OCI-LY3 (cell line): ENCODE results near the gene ACOT7.

ENCODE experiments used
- H2AFZ ChIP-seq: fragments of 200-600, 300-600 bp; shearing (Covaris generic); 2 replicates; pipeline ENCODE4 v1.6.0; 2014; ENCODE audit warnings: antibody characterized with exemption, low read depth, low read length
- H3K27ac ChIP-seq: fragments of 200-600, 300-600 bp; sonication (generic); 2 replicates; pipeline ENCODE4 v1.5.1; 2014; ENCODE audit warnings: mild to moderate bottlenecking, low read length, moderate library complexity, mixed read lengths
- H3K27me3 ChIP-seq: fragments of 200-600, 300-600 bp; sonication (generic); 2 replicates; pipeline ENCODE4 v1.6.1; 2014; ENCODE audit warnings: low read depth, low read length, mixed read lengths
- H3K36me3 ChIP-seq: fragments of 200-600, 300-600 bp; sonication (generic); replicated peaks from 2 replicates; pipeline ENCODE3; 2014; ENCODE audit warnings: low read depth, low read length, mixed read lengths
- H3K4me1 ChIP-seq: fragments of 300-600, 200-600 bp; sonication (generic); 2 replicates; pipeline ENCODE4 v1.6.1; 2014; ENCODE audit warnings: low read length, mixed read lengths
- H3K4me2 ChIP-seq: fragments of 200-600, 300-600 bp; sonication (generic); 2 replicates; pipeline ENCODE4 v1.6.1; 2014; ENCODE audit warnings: low read length, mixed read lengths
- H3K4me3 ChIP-seq: fragments of 300-600, 200-600 bp; sonication (generic); 2 replicates; pipeline ENCODE4 v1.5.1; 2014; ENCODE audit warnings: antibody characterized with exemption, mild to moderate bottlenecking, low read length, moderate library complexity
- H3K79me2 ChIP-seq: fragments of 300-600, 200-600 bp; shearing (Covaris generic); 2 replicates; pipeline ENCODE4 v1.6.1; 2014; ENCODE audit warnings: mild to moderate bottlenecking, low read length, mixed read lengths
- H3K9ac ChIP-seq: fragments of 300-600, 200-600 bp; shearing (Covaris generic); 2 replicates; pipeline ENCODE4 v1.6.0; 2014; ENCODE audit warnings: mild to moderate bottlenecking, low read length, moderate library complexity
- H3K9me3 ChIP-seq: fragments of 200-600, 300-600 bp; shearing (Covaris generic); 2 replicates; pipeline ENCODE4 v1.6.1; 2014; ENCODE audit warnings: low read length, mixed read lengths; ENCODE audit not compliant: insufficient read depth
- H4K20me1 ChIP-seq: fragments of 200-600, 300-600 bp; sonication (generic); 2 replicates; pipeline ENCODE4 v1.6.1; 2016; ENCODE audit warnings: low read length, mixed read lengths; ENCODE audit not compliant: insufficient read depth
- EZH2phosphoT487 ChIP-seq: fragments of 200-600 bp; shearing (Covaris generic); IDR thresholded peaks from 2 replicates; pipeline ENCODE4 v1.6.1; 2018; ENCODE audit warnings: antibody characterized with exemption, mixed run types, low read depth
- TF ChIP-seq, protein P1 (sequence below): fragments of 200-600, 300-600 bp; sonication (generic); IDR thresholded peaks from 2 replicates; pipeline ENCODE4 v1.5.1; 2014; ENCODE audit warnings: antibody characterized with exemption, low read length, low read depth

Gene ACOT7

DNA sequence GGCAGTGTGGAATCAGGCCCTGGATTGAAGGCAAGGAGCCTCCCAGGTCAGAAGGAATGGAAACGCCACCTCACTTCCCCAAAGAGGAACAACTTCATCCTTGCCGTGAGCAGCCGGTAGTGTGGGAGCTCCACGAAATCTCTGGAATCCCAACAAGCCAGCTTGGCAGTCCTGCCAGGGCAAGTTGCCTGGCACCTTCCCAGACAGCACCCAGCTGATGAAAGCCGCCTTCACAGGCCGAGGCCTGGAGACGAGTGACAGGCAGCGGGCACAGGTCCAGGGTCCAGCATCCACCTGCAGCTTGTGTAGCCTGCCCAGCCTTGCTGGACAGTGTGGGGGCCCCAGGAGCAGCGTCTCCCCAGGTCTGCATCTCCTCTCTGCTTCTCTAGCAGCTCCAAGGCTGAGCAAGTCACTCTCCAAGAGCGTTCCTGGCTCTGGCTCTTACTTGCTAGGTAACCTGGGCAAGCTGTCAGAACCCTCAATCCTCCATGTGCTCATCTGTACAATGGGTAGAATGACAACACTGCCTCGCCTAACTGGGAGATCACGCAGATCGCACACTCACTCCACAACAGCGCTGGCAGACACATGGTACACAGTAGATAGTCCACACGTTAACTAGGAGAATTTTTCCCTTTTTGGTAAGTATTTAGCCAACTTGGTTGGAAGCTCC, 43.0 kb downstream of the ACOT7 start:
- Histone ChIP-seq H4K20me1 (peaks cover 5% of the 10 kb centered on the region), H3K4me2 (no peak overlapping the region), H3K9ac (no peak overlapping the region), H3K27me3 (no peaks in the 10 kb centered on the region), H3K4me1 (no peaks in the 10 kb centered on the region), H3K4me3 (no peak overlapping the region), H3K79me2 (no peaks in the 10 kb centered on the region), H3K27ac (no peak overlapping the region), H2AFZ (no peak overlapping the region), H3K9me3 (no peaks in the 10 kb centered on the region), H3K36me3 (no peaks in the 10 kb centered on the region)
- TF ChIP-seq EZH2phosphoT487 = no peak
- TF ChIP-seq, protein P1, sequence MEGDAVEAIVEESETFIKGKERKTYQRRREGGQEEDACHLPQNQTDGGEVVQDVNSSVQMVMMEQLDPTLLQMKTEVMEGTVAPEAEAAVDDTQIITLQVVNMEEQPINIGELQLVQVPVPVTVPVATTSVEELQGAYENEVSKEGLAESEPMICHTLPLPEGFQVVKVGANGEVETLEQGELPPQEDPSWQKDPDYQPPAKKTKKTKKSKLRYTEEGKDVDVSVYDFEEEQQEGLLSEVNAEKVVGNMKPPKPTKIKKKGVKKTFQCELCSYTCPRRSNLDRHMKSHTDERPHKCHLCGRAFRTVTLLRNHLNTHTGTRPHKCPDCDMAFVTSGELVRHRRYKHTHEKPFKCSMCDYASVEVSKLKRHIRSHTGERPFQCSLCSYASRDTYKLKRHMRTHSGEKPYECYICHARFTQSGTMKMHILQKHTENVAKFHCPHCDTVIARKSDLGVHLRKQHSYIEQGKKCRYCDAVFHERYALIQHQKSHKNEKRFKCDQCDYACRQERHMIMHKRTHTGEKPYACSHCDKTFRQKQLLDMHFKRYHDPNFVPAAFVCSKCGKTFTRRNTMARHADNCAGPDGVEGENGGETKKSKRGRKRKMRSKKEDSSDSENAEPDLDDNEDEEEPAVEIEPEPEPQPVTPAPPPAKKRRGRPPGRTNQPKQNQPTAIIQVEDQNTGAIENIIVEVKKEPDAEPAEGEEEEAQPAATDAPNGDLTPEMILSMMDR = no peak

GRCh38 chr1:6349254-6349943, 44.2 kb downstream of the ACOT7 start:
- Histone ChIP-seq H3K36me3 (no peaks in the 10 kb centered on the region), H3K79me2 (no peaks in the 10 kb centered on the region), H3K4me2 (no peak overlapping the region), H3K27ac (no peak overlapping the region), H3K4me3 (no peak overlapping the region), H3K9me3 (no peaks in the 10 kb centered on the region), H3K27me3 (no peaks in the 10 kb centered on the region), H3K9ac (no peak overlapping the region), H3K4me1 (no peaks in the 10 kb centered on the region), H4K20me1 (peaks cover 5% of the 10 kb centered on the region), H2AFZ (no peak overlapping the region)
- TF ChIP-seq EZH2phosphoT487 = no peak
- TF ChIP-seq, protein P1 = no peak

DNA sequence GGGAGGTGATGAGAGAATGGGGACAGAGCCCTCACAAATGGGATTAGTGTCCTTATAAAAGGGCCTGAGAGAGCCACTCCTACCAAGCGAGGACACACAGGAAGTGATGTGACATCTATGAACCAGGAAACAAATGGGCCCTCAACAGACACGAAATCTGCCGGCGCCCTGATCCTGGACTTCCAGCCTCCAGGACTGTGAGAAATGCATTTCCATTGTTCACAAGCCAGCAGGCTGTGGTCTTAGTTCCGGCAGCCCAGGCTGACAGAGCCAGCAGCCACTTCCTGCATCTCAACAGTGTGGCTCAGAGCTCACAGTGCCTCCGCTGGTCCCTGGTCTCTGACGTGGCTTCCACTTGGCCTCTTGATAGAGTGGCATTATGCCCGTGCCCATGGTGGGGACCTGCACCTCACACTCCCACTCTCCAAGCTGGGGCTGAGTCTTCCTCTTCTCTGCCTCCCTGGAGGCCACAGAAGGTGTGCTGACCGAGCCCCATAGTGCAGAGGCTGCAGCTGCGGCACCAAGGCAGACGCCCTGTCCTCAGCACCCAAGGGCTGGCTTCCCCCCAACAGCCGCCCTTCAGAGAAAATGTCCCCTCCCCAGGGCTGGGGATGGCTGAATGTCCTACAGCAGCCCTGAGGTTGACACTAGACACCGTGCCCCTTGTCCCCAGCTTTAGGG, 44.9 kb downstream of the ACOT7 start:
- Histone ChIP-seq H3K4me2 (no peak overlapping the region), H3K9me3 (no peaks in the 10 kb centered on the region), H3K4me1 (no peaks in the 10 kb centered on the region), H3K9ac (no peak overlapping the region), H2AFZ (no peak overlapping the region), H3K27me3 (no peaks in the 10 kb centered on the region), H3K4me3 (no peak overlapping the region), H3K79me2 (no peaks in the 10 kb centered on the region), H4K20me1 (peaks cover 5% of the 10 kb centered on the region), H3K36me3 (no peaks in the 10 kb centered on the region), H3K27ac (no peak overlapping the region)
- no peak for TF ChIP-seq EZH2phosphoT487
- TF ChIP-seq, protein P1 = no peak
